Neural cell (in vitro differentiated cells): ENCODE measurements around the gene MFF. TPM values are rescaled to one million over a fixed set of nuclear protein-coding genes. Genes with fewer than 3 reads are reported as not detected.

ENCODE experiments used
- H2AFZ ChIP-seq: fragments of 200-600, 300-800 bp; sonication (generic), shearing (Covaris generic); 2 replicates; pipeline ENCODE4 v1.6.0; 2014; ENCODE audit warnings: low read depth, mild to moderate bottlenecking, antibody characterized with exemption, low read length, moderate library complexity
- H3F3A ChIP-seq: fragments of 200-600 bp; shearing (Covaris generic); 2 replicates; pipeline ENCODE4 v1.6.1; 2016; ENCODE audit warnings: mild to moderate bottlenecking, moderate library complexity, mixed read lengths, antibody characterized with exemption, low read length; ENCODE audit not compliant: insufficient read depth, poor library complexity, severe bottlenecking
- H3K27ac ChIP-seq: fragments of 200-600, 300-800 bp; sonication (generic), shearing (Covaris generic); 2 replicates; pipeline ENCODE4 v1.5.1; 2014; ENCODE audit warnings: mild to moderate bottlenecking, low read length, moderate library complexity
- H3K27me3 ChIP-seq: fragments of 300-800, 200-600 bp; sonication (generic), shearing (Covaris generic); 2 replicates; pipeline ENCODE4 v1.6.0; 2014; ENCODE audit warnings: mild to moderate bottlenecking, low read depth, low read length, moderate library complexity; ENCODE audit not compliant: insufficient read depth
- H3K36me3 ChIP-seq: fragments of 300-800, 200-600 bp; sonication (generic), shearing (Covaris generic); 2 replicates; pipeline ENCODE4 v1.5.1; 2014; ENCODE audit warnings: mild to moderate bottlenecking, antibody characterized with exemption, low read length, moderate library complexity; ENCODE audit not compliant: insufficient read depth
- H3K4me2 ChIP-seq: fragments of 300-800, 200-600 bp; sonication (generic), shearing (Covaris generic); 2 replicates; pipeline ENCODE4 v1.6.0; 2014; ENCODE audit warnings: mild to moderate bottlenecking, low read length
- H3K4me3 ChIP-seq: fragments of 300-800, 200-600 bp; sonication (generic), shearing (Covaris generic); 2 replicates; pipeline ENCODE4 v1.5.1; 2014; ENCODE audit warnings: mild to moderate bottlenecking, low read length, moderate library complexity
- H3K79me2 ChIP-seq: fragments of 200-600 bp; shearing (Covaris generic); replicated peaks from 2 replicates; pipeline ENCODE4 v1.6.0; 2014; ENCODE audit warnings: mild to moderate bottlenecking, low read length, moderate library complexity; ENCODE audit not compliant: insufficient read depth
- H3K9ac ChIP-seq: fragments of 300-800, 200-600 bp; sonication (generic), shearing (Covaris generic); 2 replicates; pipeline ENCODE4 v1.6.1; 2016; ENCODE audit warnings: mild to moderate bottlenecking, low read length, mixed read lengths
- H3K9me2 ChIP-seq: fragments of 200-600 bp; shearing (Covaris generic); 2 replicates; pipeline ENCODE4 v1.6.1; 2016; ENCODE audit warnings: mild to moderate bottlenecking, low read length, mixed read lengths; ENCODE audit not compliant: insufficient read depth
- H3K9me3 ChIP-seq: fragments of 200-600, 300-800 bp; sonication (generic), shearing (Covaris generic); 2 replicates; pipeline ENCODE4 v1.6.1; 2016; ENCODE audit warnings: mild to moderate bottlenecking, mixed run types, low read length, moderate library complexity, mixed read lengths
- H4K20me1 ChIP-seq: fragments of 200-600 bp; shearing (Covaris generic); 2 replicates; pipeline ENCODE4 v1.6.1; 2016; ENCODE audit warnings: mild to moderate bottlenecking, mixed run types; ENCODE audit not compliant: insufficient read depth
- CTCF ChIP-seq: fragments of 450-650 bp; IDR thresholded peaks from 2 replicates; pipeline ENCODE4 v1.5.1; 2014; ENCODE audit warnings: antibody characterized with exemption, mild to moderate bottlenecking, moderate library complexity; ENCODE audit not compliant: poor library complexity, severe bottlenecking
- EP300 ChIP-seq: fragments of 450-650 bp; conservative IDR thresholded peaks from 2 replicates; pipeline ENCODE4 v1.6.1; 2014; ENCODE audit warnings: antibody characterized with exemption, mild to moderate bottlenecking, moderate library complexity; ENCODE audit not compliant: poor library complexity, severe bottlenecking
- EZH2 ChIP-seq: fragments of 200-600, 300-800 bp; shearing (Covaris generic), sonication (generic); IDR thresholded peaks from 2 replicates; pipeline ENCODE4 v1.6.1; 2014; ENCODE audit warnings: antibody characterized with exemption, low read length, borderline replicate concordance, mild to moderate bottlenecking; ENCODE audit not compliant: insufficient read depth, poor library complexity, severe bottlenecking
- MXI1 ChIP-seq: fragments of 450-650 bp; conservative IDR thresholded peaks from 2 replicates; pipeline ENCODE4 v1.6.1; 2014; ENCODE audit warnings: antibody characterized with exemption, mild to moderate bottlenecking; ENCODE audit not compliant: poor library complexity, severe bottlenecking
- POLR2AphosphoS5 ChIP-seq: IDR thresholded peaks from 2 replicates; pipeline ENCODE4 v1.6.1; 2012
- RAD21 ChIP-seq: fragments of 450-650 bp; conservative IDR thresholded peaks from 2 replicates; pipeline ENCODE4 v1.6.1; 2014; ENCODE audit warnings: antibody characterized with exemption, mild to moderate bottlenecking, moderate library complexity
- REST ChIP-seq: IDR thresholded peaks from 2 replicates; pipeline ENCODE4 v1.6.1; 2012; ENCODE audit warnings: borderline replicate concordance
- SMC3 ChIP-seq: fragments of 450-650 bp; conservative IDR thresholded peaks from 2 replicates; pipeline ENCODE4 v1.6.1; 2014; ENCODE audit warnings: antibody characterized with exemption, mild to moderate bottlenecking, moderate library complexity; ENCODE audit not compliant: poor library complexity
- TAF1 ChIP-seq: IDR thresholded peaks from 2 replicates; pipeline ENCODE4 v1.6.1; 2012; ENCODE audit warnings: low read depth
- polyA plus RNA-seq: library from polyadenylated mRNA; depleted of rRNA; stranded (reverse); fragments of >200 nt; gene quantifications from 2 replicates; pipeline ENCODE4 v1.2.3, GENCODE V29; 2014

Gene MFF
- polyA plus RNA-seq, 1 donor from 2014 or later = 192 TPM

- no peak for TF ChIP-seq REST
- no peak for TF ChIP-seq TAF1
- no peak for TF ChIP-seq MXI1
- no peak for TF ChIP-seq RAD21
- TF ChIP-seq EZH2 = no peak
- no peak for TF ChIP-seq SMC3
- TF ChIP-seq EP300 = no peak
- TF ChIP-seq CTCF = no peak
- TF ChIP-seq POLR2AphosphoS5 = no peak
- no peak overlapping the region for H3K9ac ChIP-seq
- H3K79me2 ChIP-seq = no peaks in the 10 kb centered on the region
- no peaks in the 10 kb centered on the region for H3K9me3 ChIP-seq
- H3F3A ChIP-seq = no peaks in the 10 kb centered on the region
- no peaks in the 10 kb centered on the region for H3K27me3 ChIP-seq
- no peak overlapping the region for H3K4me3 ChIP-seq
- no peaks in the 10 kb centered on the region for H4K20me1 ChIP-seq
- H3K27ac ChIP-seq = no peak overlapping the region
- H3K36me3 ChIP-seq = no peaks in the 10 kb centered on the region
- no peaks in the 10 kb centered on the region for H3K9me2 ChIP-seq
- H3K4me2 ChIP-seq = no peak overlapping the region
- H2AFZ ChIP-seq = no peak overlapping the region
Observed at GRCh38 chr2:227389231-227389630, 64.2 kb downstream of the MFF start.

GRCh38 chr2:227389661-227390060, 64.6 kb downstream of the MFF start:
- Histone ChIP-seq H4K20me1 (no peaks in the 10 kb centered on the region), H3K4me2 (no peak overlapping the region), H3F3A (no peaks in the 10 kb centered on the region), H3K9ac (no peak overlapping the region), H3K27ac (no peak overlapping the region), H2AFZ (no peak overlapping the region), H3K9me3 (no peaks in the 10 kb centered on the region), H3K79me2 (no peaks in the 10 kb centered on the region), H3K4me3 (no peak overlapping the region), H3K9me2 (no peaks in the 10 kb centered on the region), H3K36me3 (no peaks in the 10 kb centered on the region), H3K27me3 (no peaks in the 10 kb centered on the region)
- TF ChIP-seq POLR2AphosphoS5 (no peak), TAF1 (no peak), MXI1 (no peak), EP300 (no peak), EZH2 (no peak), REST (no peak), CTCF (no peak), RAD21 (no peak), SMC3 (no peak)
